Lung microvascular endothelial cell (primary cell): ENCODE data around the gene MYO1E. TPM values are rescaled to one million over a fixed set of nuclear protein-coding genes. Genes with fewer than 3 reads are reported as not detected.

Source experiments
- DNase-seq, 2 donors: peaks; one replicate each; pipeline versions ENCODE4 v3.0.0 to v3.0.0-alpha.2; 2010; ENCODE audit warnings: low read depth in 2 of 2
- total RNA-seq: library from RNA; depleted of rRNA; stranded (reverse); fragments of >200 nt; gene quantifications from 2 replicates; pipeline ENCODE4 v1.2.1, GENCODE V29; 2014

MYO1E gene
- total RNA-seq, 1 donor from 2014 or later = 12.1 TPM

DNA sequence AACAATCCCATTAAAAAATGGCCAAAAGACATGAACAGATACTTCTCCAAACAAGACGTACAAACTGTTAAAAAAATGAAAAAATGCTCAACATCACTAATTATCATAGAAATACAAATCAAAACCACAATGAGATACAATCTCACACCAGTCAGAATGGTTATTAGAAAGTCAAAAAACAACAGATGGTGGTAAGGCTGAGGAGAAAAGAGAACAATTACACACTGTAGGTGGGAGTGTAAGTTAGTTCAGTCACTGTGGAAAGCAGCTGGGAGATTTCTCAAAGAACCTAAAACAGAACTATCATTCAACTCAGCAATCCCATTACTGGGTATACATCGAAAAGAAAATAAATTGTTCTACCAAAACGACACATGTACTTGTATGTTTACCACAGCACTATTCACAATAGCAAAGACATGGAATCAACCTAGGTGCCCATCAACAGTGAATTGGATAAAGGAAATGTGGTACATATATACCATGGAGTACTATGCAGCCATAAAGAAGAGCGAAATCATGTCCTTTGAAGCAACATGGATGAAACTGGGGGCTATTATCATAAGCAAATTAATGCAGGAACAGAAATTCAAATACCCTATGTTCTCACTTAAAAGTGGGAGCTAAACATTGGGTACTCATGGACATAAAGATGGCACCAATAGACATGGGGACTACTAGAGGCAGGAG, 51.5 kb downstream of the MYO1E start:
- DNase-seq = no peak

- no peak for DNase-seq
These were observed 55.5 kb downstream of the MYO1E start for GRCh38 chr15:59317211-59317610.

DNA sequence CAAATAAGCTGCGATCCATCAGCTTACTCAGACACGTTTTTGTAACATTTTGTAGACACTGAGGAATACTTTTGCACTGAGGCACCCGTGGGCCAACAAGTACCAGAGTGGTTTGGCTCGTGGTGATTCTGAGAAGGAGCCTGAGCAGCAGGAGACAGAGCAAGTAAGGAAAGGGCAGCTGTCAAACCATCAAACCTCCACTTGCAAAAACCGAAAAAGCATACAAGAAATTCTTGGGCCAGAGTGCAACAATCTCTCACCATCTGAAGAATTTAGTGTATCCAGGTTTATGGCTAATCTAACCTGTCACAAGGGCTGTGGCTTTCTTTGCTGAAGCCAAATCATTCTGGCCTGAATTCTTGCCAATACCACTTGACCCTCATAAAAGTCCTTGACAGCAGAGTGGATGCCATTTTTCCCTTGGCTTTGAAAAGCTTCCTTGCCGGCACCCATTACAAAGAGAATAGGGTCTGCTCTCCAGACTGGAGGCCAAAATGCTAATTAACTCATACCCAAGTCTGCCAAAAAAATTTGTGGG, 56.7 kb downstream of the MYO1E start:
- no peak for DNase-seq

DNA sequence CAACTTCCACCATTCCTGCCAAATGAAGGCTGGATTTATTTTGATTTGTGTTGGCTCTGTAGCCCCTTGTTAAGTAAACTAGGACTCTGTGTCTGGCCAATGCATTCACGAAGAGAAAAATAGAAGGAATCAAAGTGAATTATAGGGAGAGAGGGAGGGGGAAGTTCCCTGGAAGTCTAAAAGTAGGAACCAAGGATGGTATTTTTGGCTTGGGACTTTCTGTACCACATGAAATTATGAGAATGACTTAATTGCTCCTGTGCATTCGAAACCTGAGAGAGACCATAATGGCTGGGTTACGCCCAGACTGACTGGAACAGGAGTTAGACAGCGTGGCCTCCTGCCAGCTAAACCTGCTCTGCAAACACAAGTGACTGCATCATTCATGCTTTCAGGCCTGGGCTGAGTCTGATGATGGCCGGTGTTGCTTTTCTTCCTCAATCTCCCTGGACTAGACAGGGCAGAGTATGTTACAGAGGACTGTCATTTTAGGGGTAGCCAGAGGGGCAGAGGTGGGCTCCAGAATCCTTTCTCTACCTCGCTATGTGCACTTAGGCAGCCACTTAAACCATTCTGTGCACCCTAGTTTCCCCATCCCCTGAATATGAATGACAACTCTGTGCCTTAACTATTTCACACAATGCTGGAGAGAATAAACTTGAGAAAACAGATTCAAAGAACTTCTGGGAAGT, 58.9 kb downstream of the MYO1E start:
- peak; percentile 54 to 71 for DNase-seq

GRCh38 chr15:59312205-59312604, 60.5 kb downstream of the MYO1E start:
- peak in 1 of 2 donors; percentile 52 for DNase-seq

DNA sequence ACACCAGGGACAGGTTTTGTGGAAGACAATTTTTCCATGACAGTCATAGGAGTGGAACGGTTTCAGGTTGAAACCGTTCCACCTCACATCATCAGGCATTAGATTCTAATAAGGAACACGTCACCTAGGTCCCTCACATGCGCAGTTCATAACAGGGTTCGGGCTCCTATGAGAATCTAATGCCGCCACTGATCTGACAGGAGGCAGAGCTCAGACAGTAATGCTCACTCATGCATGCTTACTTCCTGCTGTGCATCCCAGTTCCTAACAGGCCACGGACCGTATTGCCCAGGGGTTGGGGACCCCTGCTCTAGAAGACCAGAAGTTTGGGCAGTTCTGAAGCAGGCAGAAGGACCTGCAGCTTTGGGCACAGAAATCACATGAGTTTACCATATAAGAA, 61.5 kb downstream of the MYO1E start:
- no peak for DNase-seq

DNA sequence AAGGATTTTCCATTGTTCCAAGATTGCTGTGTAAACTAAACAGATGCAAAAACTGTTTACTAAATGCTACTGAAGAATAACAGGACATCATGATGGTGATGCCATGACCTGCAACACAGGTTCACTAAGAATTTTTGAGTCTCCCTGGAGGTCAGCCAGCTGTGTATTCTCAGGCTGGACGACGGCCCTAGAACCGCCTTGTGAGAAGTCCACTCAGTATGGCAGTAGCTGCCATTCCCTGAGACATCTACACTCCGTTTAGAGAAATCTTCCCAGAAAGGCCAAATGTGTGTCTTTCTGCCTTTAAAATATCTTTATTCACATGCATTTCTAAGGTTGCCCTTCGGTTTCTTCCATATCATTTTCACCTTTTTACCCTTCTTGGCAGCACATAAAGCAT, 63.3 kb downstream of the MYO1E start:
- no peak for DNase-seq

DNA sequence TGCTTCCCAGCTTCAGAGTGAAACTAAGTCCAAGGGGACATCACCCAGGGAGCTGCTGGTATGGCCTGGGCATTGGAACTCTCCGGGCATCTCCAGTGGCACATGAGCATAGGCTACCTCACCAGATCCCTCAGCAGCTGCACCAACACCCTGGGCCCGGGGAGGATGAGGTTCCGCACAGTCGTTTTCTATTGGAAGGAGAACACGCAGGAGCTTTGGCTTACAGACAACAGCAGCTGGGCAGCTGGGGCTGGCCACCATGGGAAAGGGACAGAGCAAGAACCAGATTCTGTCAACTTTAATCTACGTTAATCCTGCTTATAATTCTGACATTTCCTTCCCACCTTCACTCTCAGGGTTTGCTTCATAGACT, 65.5 kb downstream of the MYO1E start:
- DNase-seq = no peak

DNA sequence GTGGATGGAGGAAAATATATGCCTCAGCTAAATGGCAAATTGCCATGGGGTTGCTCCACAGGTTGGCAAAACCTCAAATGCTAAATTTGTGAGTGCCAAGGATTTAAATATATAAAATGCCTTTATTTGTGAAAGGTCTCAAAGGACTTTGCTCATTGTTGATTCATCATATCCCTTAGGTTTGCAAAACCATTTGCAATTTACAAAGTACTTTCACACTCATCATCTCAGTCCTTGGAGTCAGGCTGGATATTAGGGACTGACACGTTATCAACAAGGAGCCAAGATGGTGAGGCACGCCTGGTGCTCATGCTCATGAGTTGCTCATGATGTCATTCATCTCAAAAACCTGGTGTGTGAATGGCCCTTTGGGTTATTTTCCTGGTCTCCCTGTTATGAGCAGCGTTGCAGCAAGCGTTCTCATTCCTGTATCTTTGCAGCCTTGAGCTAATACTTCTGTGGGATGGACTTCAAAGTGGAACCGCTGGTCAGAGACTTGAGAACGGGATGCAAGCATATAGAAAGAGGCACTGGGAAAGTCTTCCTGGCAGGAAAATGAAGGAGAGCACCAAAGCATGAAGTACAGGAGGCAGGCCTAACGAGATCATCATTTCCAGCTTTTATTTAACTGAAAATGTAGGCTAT, 66.0 kb downstream of the MYO1E start:
- DNase-seq = peak in 1 of 2 donors; percentile 10

DNA sequence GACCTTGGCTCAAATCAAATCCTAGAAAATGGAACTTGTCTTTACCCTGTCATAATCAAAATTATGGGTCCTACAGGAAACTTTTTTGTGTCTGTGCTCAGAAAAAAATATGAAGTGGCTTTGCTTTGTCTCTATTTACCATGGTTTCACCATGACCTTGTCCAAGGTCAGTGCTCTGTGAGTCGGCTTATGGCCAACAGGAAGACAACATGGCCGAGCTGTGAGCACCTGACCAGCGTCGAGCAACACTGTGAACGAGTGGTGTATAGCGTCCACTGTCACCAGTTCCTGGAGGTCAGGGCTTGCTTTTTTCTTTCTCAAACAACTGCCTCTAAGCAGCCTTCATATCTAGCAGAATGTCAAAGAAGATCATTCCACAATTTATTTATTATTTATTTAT, 67.9 kb downstream of the MYO1E start:
- peak; percentile 26 to 85 for DNase-seq

DNA sequence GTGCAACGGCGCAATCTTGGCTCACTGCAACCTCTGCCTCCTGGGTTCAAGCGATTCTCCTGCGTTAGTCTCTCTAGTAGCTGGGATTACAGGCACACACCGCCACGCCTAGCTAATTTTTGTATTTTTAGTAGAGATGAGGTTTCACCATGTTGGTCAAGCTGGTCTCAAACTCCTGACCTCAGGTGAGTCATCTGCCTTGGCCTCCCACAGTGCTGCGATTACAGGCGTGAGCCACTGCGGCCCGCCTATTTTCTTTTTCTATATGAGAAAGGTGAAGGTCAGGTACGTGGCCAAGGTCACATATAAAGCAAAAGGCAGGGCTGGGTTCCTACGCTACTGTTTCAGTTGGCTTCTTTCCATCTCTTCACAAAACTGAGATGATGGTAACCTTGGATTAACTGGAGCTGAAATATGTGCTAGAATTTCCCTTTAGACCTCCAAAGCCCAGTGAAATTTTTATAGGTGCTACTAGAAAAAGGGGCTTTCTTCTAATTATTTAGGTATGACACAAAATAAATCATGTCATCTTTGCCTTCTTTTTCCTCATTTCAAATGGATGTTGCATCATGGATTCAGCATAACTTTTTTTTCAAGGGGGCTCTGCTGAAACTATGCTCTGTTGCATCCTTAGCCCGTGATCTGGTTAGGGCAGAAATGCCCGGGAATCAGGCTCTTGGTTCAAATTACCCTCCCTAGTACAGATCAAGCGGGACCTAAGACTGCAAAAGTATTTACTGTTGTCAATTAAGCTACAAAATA, 68.5 kb downstream of the MYO1E start:
- peak in 1 of 2 donors; percentile 33 for DNase-seq

DNA sequence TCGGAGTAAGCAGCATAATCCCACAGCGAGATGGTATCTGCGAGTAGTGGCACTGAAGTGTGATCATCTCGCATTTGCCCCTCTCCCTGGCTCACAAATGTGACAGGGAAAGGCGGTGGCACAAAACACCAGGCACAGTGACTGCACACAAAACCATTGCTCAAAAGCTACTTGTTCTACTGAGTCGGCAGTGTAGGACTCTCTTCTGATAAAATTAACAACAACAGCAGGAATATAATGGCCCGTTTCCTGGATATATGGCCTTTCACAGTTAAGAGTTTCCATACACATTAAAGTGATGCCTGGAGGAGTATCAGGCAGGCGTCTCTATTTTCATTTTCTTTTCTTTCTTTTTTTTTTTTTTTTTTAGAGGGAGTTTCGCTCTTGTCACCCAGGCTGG, 69.0 kb downstream of the MYO1E start:
- no peak for DNase-seq

GRCh38 chr15:59303136-59303535, 69.5 kb downstream of the MYO1E start:
- DNase-seq = no peak

DNA sequence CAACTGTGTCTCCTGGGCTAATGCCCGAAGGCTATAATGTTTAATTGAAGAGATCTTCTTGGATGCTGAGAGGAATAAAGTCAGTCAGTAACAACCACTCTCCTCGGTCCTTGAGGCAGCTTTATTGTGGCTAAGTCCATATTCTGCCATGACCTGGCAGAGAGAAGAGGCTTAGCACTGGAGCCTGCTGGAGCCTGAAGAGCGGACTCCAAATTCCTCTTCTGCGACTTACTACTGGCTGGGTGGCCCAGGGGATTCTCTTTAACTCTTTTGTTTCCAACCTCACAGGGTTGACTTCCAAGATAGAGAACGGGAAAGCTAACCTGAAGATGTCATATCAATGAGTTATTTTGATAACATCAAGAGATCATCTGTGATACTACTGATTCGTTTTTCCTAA, 71.1 kb downstream of the MYO1E start:
- DNase-seq = no peak

- DNase-seq = peak; percentile 30 to 55
These were observed 72.0 kb downstream of the MYO1E start for GRCh38 chr15:59300618-59301139.

GRCh38 chr15:59299929-59300617, 72.6 kb downstream of the MYO1E start:
- DNase-seq = peak; percentile 90 to 96

DNA sequence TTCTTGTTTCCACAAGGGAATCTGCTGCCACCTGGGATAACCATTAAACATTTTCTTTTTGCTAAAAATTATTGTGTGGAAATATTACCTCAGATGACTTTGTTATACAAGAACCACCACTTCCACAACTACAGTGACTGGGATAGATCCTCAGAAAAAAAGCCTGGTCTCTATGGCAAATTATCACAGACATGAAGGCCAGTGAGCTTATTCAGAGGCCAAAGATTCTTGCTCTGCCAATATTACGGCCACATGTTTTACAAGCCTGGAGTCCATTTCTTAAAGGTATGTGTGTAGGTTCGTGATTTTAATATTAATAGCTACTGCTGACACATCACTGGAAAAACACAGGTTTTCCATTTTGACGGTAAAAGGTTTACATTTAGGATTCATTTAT, 73.8 kb downstream of the MYO1E start:
- DNase-seq = no peak

GRCh38 chr15:59298225-59298853, 74.3 kb downstream of the MYO1E start:
- DNase-seq = no peak

GRCh38 chr15:59296181-59296617, 76.5 kb downstream of the MYO1E start:
- peak; percentile 39 to 77 for DNase-seq

DNA sequence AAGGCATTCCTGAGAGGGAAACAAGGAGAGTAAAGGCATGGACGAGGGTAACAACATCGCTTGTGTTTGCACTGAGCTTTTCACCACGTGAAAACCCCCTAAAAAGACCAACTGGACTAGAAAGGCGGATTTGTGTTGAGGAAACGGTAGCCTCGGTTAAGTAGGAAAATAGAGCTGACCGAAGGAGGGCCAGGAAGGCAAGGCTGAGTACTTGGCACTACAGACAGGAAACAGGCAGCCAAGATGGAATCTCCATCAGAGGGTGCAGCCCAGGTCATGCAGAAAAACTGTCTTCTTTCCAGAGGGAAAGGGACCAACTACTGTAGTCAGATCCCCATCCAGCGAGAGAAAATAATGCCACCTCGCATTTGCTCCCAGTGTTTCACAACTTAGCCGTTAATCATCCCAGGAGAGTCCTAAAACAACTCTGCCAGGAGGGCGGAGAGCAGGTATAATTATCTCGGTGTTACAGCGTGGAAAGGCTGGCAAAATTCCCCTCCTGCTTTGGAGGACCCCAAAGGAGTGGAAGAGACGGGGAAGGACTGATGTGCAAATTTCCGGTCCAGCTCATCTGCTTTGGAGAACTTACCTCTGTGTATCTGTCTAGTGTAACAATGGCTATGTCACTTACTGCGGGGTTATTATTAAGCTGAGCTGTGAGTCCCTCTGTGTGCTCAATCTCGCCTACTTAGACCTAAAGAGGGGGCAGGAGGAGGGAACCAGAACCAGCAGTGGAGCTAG, 77.2 kb downstream of the MYO1E start:
- DNase-seq = peak in 1 of 2 donors; percentile 73
